Lung (tissue), 12 donors: ENCODE results near the gene CTDSP1. TPM values are rescaled to one million over a fixed set of nuclear protein-coding genes. Genes with fewer than 3 reads are reported as not detected.

ENCODE experiments used
- ATAC-seq: fragments of 200-7000 bp; cut with Tn5 transposase; one replicate; pipeline ENCODE4 v1.9.1; 2020; ENCODE audit warnings: moderate number of reproducible peaks; ENCODE audit not compliant: insufficient read depth, low FRiP score
- DNase-seq, 3 donors: peaks; one replicate each; pipeline ENCODE4 v3.0.0-alpha.2; 2013 to 2017
- H3K27ac ChIP-seq, 2 donors: one replicate each; pipeline ENCODE4 v1.5.1; 2013; ENCODE audit warnings: mild to moderate bottlenecking in 2 of 2, moderate library complexity in 2 of 2, control low read depth in 1 of 2, inconsistent platforms in 1 of 2, low read depth in 1 of 2, low read length in 1 of 2
- H3K27me3 ChIP-seq, 3 donors: one replicate each; pipeline ENCODE4 v1.5.1; 2013; ENCODE audit warnings: low read length in 2 of 3; ENCODE audit not compliant: control insufficient read depth in 3 of 3, insufficient read depth in 3 of 3
- H3K36me3 ChIP-seq, 4 donors: one replicate each; pipeline ENCODE4 v1.5.1; 2013; ENCODE audit warnings: low read length in 4 of 4, mild to moderate bottlenecking in 1 of 4, moderate library complexity in 1 of 4; ENCODE audit not compliant: control insufficient read depth in 4 of 4, insufficient read depth in 4 of 4
- H3K4me1 ChIP-seq, 5 donors: one replicate each; pipeline ENCODE4 v1.5.1; 2013; ENCODE audit warnings: low read length in 5 of 5, mild to moderate bottlenecking in 2 of 5, moderate library complexity in 1 of 5; ENCODE audit not compliant: control insufficient read depth in 5 of 5, insufficient read depth in 5 of 5
- H3K4me3 ChIP-seq: one replicate; pipeline ENCODE4 v1.5.1; 2013; ENCODE audit warnings: mild to moderate bottlenecking, control low read depth, moderate library complexity
- H3K9ac ChIP-seq, 2 donors: one replicate each; pipeline ENCODE4 v1.5.1; 2013; ENCODE audit warnings: low read length in 2 of 2, control low read depth in 1 of 2; ENCODE audit not compliant: insufficient read depth in 1 of 2
- H3K9me3 ChIP-seq, 4 donors: one replicate each; pipeline ENCODE4 v1.5.1; 2013; ENCODE audit warnings: low read length in 3 of 4, mild to moderate bottlenecking in 1 of 4, moderate library complexity in 1 of 4; ENCODE audit not compliant: control insufficient read depth in 4 of 4, insufficient read depth in 3 of 4
- WGBS, 2 donors: extraction: QIAGEN DNeasy Blood & Tissue Kit; methylation state at CpG; one replicate each; pipeline ENCODE4 v1.1.7; 2013; 5-methylcytosine and 5-hydroxymethylcytosine counted together
- polyA plus RNA-seq, 2 donors: library from polyadenylated mRNA; stranded (reverse); fragments of 200-250 nt; gene quantifications; one replicate each; pipeline ENCODE4 v1.2.1, GENCODE V29; 2013
- total RNA-seq, 2 donors: library from RNA; depleted of rRNA in 1 of 2; stranded (reverse); fragments of >200 nt in 1 of 2; gene quantifications; one replicate each; pipeline ENCODE4 v1.2.1, GENCODE V29; 2014 to 2021
- TF ChIP-seq, protein P1 (sequence below): IDR thresholded peaks from 2 replicates; pipeline ENCODE4 v1.5.1; 2012; ENCODE audit warnings: mild to moderate bottlenecking; ENCODE audit errors: control extremely low read depth, extremely low read depth
- donor health status: control.
- donor health status: control.
- donor health status: Bipolar disorder and iron deficiency.
- donor health status: healthy.
- donor health status: DM: yes; HTN: yes; CAD: no.

Gene CTDSP1
- total and polyA plus RNA-seq, 4 donors: 113 to 183 (median 139) TPM

DNA sequence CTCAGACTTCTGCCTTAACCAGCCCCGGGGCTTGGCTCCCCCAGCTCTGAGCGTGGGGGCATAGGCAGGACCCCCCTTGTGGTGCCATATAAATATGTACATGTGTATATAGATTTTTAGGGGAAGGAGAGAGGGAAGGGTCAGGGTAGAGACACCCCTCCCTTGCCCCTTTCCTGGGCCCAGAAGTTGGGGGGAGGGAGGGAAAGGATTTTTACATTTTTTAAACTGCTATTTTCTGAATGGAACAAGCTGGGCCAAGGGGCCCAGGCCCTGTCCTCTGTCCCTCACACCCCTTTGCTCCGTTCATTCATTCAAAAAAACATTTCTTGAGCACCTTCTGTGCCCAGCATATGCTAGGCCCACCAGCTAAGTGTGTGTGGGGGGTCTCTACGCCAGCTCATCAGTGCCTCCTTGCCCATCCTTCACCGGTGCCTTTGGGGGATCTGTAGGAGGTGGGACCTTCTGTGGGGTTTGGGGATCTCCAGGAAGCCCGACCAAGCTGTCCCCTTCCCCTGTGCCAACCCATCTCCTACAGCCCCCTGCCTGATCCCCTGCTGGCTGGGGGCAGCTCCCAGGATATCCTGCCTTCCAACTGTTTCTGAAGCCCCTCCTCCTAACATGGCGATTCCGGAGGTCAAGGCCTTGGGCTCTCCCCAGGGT is 5.5 kb downstream of the CTDSP1 start:
- Histone ChIP-seq H3K27me3 (no peaks in the 10 kb centered on the region), H3K4me3 (no peak overlapping the region), H3K9ac (peak overlapping the region in 1 of 2 donors; percentile 55), H3K27ac (peak overlapping the region; percentile 74 to 91), H3K36me3 (peaks cover 9 to 33% (median 14%) of the 10 kb centered on the region in 4 donors), H3K4me1 (peaks cover 0 to 46% (median 28%) of the 10 kb centered on the region in 5 donors), H3K9me3 (no peaks in the 10 kb centered on the region)
- TF ChIP-seq, protein P1, sequence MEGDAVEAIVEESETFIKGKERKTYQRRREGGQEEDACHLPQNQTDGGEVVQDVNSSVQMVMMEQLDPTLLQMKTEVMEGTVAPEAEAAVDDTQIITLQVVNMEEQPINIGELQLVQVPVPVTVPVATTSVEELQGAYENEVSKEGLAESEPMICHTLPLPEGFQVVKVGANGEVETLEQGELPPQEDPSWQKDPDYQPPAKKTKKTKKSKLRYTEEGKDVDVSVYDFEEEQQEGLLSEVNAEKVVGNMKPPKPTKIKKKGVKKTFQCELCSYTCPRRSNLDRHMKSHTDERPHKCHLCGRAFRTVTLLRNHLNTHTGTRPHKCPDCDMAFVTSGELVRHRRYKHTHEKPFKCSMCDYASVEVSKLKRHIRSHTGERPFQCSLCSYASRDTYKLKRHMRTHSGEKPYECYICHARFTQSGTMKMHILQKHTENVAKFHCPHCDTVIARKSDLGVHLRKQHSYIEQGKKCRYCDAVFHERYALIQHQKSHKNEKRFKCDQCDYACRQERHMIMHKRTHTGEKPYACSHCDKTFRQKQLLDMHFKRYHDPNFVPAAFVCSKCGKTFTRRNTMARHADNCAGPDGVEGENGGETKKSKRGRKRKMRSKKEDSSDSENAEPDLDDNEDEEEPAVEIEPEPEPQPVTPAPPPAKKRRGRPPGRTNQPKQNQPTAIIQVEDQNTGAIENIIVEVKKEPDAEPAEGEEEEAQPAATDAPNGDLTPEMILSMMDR: no peak
- no peak for DNase-seq
- WGBS, 2 donors: 47 to 51% methylated on average over 8 of the region's 8 CpGs
- ATAC-seq: no peak

DNA sequence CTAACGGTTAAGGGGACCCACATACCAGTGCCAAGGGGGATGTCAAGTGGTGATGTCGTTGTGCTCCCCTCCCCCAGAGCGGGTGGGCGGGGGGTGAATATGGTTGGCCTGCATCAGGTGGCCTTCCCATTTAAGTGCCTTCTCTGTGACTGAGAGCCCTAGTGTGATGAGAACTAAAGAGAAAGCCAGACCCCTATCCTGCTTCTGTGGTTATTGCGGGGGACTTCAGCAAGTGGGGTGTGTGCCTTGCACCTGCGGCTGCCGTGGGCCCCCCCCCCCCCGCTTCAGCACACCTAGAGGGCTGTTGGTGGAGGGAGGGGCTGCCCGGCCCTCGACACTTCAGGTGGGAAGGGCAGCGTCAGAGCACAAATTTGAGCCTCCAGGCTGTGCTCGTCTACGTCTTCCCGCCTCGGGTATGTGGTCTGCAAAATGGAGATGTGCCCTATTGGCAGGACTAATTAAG is 6.1 kb downstream of the CTDSP1 start:
- WGBS, 2 donors: 3 to 4% methylated on average over 15 of the region's 15 CpGs
- Histone ChIP-seq H3K36me3 (peaks cover 9 to 33% (median 14%) of the 10 kb centered on the region in 4 donors), H3K4me1 (peaks cover 0 to 46% (median 28%) of the 10 kb centered on the region in 5 donors), H3K27ac (peak overlapping the region; percentile 74 to 91), H3K9me3 (no peaks in the 10 kb centered on the region), H3K4me3 (no peak overlapping the region), H3K27me3 (no peaks in the 10 kb centered on the region), H3K9ac (peak overlapping the region in 1 of 2 donors; percentile 55)
- no peak for ATAC-seq
- TF ChIP-seq, protein P1: no peak
- DNase-seq: peak; percentile 51 to 60 (median 54)

DNA sequence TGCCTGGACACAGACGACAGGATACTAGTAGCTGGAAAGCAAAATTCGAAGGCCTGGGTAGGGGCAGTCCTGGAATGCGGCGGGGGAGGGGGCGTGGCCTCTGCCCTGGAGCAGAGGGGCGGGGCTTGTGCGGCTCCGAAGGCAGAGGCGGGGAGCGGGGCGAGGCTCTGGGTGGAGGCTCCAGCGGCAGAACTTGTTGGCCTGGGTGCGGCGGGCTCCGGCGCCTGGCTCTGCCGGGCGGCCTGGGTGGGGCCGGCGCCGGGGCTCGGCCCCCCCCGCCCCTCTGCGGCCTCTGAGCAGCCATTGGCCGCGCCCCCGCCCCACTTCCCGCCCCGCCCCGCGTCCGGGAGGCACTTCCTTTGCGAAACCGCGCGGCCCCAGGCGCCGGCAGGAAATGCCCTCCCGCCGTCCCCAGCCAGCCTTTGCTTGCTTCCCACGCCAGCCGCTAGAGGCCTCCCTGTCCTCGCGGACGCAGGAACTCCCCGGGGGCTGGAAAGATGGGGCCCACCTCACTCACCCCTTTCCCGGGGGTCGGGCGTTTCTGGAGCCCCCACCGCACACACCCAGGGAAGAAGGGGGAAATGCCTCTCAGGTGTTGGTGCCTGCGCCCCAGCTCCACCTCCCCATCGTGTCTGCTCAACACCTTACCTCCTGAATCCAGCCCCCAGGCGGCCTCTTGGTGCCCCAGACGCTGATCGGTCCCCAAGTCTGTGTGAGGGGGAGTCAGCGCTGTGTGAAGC is 6.7 kb downstream of the CTDSP1 start:
- TF ChIP-seq, protein P1: peak; percentile 63
- 0 to 1% methylated on average over 29 to 56 of the region's 56 CpGs for WGBS, 2 donors
- peaks cover 0 to 41% (median 23%) of the 10 kb centered on the region in 5 donors for H3K4me1 ChIP-seq

More for the DNA sequence above, 6.7 kb downstream of the CTDSP1 start:
- Histone ChIP-seq H3K9me3 (no peaks in the 10 kb centered on the region), H3K9ac (peak overlapping the region in 1 of 2 donors; percentile 61), H3K27me3 (no peaks in the 10 kb centered on the region), H3K27ac (peak overlapping the region; percentile 76 to 92), H3K4me3 (no peak overlapping the region), H3K36me3 (peaks cover 9 to 32% (median 13%) of the 10 kb centered on the region in 4 donors)
- DNase-seq: peak; percentile 98 to 99 (median 98)
- peak; percentile 92 for ATAC-seq
